PC-9 (cell line): ENCODE results near the gene PRM2.

ENCODE experiments used
- CTCF ChIP-seq: fragments of 200-600 bp; sonication (generic); conservative IDR thresholded peaks from 2 replicates; pipeline ENCODE4 v1.6.1; 2017; ENCODE audit warnings: mixed run types, antibody characterized with exemption, mild to moderate bottlenecking, moderate library complexity
- EZH2 ChIP-seq: fragments of 200-600 bp; sonication (generic); IDR thresholded peaks from 2 replicates; pipeline ENCODE4 v1.8.0; 2017; ENCODE audit warnings: antibody characterized with exemption, low read depth

DNA sequence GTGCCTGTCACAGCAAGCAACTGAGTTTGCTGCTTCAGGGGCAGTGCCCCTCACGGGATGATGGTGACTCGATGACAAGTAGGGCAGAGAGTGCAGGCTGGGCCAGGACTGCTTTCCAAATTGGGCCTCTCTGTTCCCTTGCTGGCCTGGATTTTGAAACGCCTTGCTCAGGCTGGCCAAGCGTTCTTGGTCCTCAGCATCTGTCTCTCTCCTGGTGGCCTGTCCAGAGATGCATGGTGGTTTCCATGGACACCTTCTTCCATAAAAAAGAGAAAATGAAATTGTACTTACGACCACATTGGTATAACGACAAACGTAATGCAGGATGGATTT, 24.2 kb upstream of the PRM2 start:
- TF ChIP-seq CTCF (no peak), EZH2 (no peak)
